HG03354 (cell line): ENCODE data around the gene SLC25A20.
"Not testable (repeated sequence)": the region's sequence is repeated elsewhere in the genome, so short reads cannot be mapped to it uniquely, and the experiment has no call there.

Source experiments
- ATAC-seq: cut with Tn5 transposase; IDR thresholded peaks from one replicate; pipeline ENCODE4 v1.9.1; 2021; ENCODE audit warnings: mild to moderate bottlenecking; ENCODE audit not compliant: unreplicated experiment, poor library complexity, severe bottlenecking

Gene SLC25A20

DNA sequence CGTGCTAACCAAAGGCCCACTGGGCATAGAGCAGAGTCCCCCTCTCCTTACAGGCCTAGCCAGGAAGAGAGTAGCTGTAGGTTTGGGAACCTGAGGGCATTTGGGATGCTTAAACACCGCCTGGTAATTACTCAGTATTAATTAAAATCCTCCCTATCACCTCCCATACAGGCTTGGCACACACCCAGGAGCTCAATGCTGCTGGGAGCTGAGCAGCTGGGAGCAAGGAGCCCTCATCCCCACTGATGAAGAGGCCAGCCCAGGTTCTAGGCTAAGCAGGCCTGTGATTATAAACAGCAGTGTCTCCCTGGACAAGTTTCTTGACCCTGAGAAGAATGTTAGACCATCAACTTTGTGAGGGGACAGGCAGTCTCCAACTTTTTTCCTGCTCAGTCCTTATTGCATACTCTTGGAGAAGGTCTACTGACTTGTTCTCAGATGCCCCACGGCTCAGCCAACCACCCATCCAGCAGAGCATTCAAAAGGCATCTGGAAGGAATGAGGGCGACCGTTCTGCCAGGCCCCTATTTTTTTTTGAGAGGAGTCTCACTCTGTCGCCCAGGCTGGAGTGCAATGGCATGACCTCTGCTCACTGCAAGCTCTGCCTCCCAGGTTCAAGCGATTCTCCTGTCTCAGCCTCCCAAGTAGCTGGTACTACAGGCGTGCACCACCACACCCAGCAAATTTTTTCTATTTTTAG lies 49.7 kb downstream of the SLC25A20 start:
- no peak for ATAC-seq

GRCh38 chr3:48847504-48848423 lies 50.9 kb downstream of the SLC25A20 start, which contains the start of gene PRKAR2A:
Gene PRKAR2A (minus strand): TSS chr3:48847874. CDS start chr3:48847596, 278 bp downstream.
- peak; percentile 84 for ATAC-seq

GRCh38 chr3:48847053-48847503 lies 51.6 kb downstream of the SLC25A20 start:
- ATAC-seq = peak; percentile 39

- ATAC-seq = no peak
These were observed 53.5 kb downstream of the SLC25A20 start for GRCh38 chr3:48845170-48845569.

DNA sequence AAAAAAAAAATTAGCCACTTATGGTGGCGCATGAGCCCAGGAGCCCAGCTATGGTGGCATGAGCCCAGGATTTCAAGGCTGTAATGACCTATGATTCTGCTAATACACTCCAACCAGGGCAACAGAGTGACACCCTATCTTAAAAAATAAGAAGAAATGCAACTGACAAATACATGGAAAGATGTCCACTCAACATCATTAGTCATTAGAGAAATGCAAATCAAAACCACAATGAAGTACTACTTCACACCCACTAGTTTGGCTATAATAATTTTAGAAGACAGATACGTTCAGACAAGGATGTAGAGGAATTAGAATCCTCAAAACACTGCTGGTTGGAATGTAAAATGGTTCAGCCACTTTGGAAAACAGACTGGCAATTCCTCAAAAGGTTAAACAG lies 61.5 kb downstream of the SLC25A20 start:
- no peak for ATAC-seq

DNA sequence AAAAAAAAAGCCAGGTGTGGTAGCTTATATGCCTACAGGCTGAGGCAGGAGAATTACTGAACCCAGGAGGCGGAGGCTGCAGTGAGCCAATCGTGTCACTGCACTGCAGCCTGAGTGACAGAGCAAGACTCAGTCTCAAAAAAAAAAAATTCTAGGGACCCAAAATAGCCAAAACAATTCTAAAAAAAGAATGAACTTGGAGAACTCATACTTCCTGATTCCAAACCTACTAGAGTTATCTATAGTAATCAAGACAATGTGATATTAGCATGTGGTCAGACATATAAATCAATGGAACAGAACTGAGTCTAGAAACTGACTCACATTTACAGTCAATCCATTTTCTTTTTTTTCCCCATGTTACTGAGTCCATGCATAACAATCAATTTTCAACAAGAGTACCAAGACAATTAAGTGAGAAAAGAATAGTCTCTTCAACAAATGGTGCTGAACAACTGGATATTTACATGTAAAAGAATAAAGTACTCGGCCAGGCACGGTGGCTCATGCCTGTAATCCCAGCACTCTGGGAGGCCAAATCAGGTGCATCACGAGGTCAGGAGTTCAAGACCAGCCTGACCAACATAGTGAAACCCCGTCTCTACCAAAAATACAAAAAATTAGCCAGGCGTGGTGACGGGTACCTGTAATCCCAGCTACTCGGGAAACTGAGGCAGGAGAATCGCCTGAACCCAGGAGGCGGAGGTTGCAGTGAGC lies 62.9 kb downstream of the SLC25A20 start:
- no peak for ATAC-seq

- ATAC-seq = no peak
These were observed 66.0 kb downstream of the SLC25A20 start for GRCh38 chr3:48832684-48833083.

GRCh38 chr3:48830715-48831114 lies 68.0 kb downstream of the SLC25A20 start:
- no peak for ATAC-seq

- not testable (repeated sequence) for ATAC-seq
These were observed 69.2 kb downstream of the SLC25A20 start for GRCh38 chr3:48829525-48829924.

GRCh38 chr3:48827874-48828273 lies 70.8 kb downstream of the SLC25A20 start:
- ATAC-seq = not testable (repeated sequence)

- ATAC-seq = no peak
These were observed 72.2 kb downstream of the SLC25A20 start for GRCh38 chr3:48826451-48826850.

DNA sequence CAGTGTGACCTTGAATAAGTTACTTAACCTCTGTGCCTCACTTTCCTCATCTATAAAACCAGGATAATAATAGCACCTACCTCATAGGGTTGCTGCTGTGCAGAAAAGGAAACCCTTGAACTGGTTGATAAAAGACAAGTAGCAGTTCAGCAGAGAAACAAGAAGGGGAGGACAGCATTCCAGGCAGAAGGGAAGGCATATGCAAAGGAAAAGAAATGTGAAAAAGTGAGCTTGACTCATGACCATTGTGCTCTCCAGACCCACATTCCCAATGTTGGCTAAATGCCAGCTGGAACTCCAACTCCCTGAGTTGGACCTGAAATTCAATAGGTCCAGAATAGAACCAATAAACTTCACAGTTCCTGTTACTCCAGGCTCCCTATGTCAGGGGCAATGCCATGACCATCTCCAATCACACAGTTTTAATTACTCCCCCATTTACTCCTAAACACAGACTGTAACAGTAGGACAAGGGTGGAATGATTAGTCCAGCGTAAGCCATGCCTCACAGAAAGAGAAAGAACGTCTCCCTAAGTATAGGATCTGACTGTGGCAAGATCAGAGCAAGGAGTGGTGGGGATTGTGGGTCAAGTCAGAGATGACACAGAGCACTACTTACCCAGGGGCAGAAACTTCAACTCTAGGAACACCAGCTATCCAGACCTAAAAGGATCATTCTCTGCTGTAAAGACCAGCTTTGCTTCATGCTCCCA lies 77.9 kb downstream of the SLC25A20 start:
- ATAC-seq = no peak

GRCh38 chr3:48819234-48820221 lies 79.2 kb downstream of the SLC25A20 start:
- no peak for ATAC-seq

- ATAC-seq = no peak
These were observed 87.2 kb downstream of the SLC25A20 start for GRCh38 chr3:48811524-48811923.
